ENCODE measurements around the gene RBBP8NL.
A peak's percentile ranks its signal among the peaks of the same experiment; 100 is the strongest.
"Not testable (repeated sequence)": the region's sequence is repeated elsewhere in the genome, so short reads cannot be mapped to it uniquely, and the experiment has no call there.

Gene RBBP8NL

GRCh38 chr20:62390317-62391164 is 36.8 kb downstream of the RBBP8NL start:
- no peak for DNase-seq

GRCh38 chr20:62389601-62390087 is 37.7 kb downstream of the RBBP8NL start:
- no peak for DNase-seq

DNA sequence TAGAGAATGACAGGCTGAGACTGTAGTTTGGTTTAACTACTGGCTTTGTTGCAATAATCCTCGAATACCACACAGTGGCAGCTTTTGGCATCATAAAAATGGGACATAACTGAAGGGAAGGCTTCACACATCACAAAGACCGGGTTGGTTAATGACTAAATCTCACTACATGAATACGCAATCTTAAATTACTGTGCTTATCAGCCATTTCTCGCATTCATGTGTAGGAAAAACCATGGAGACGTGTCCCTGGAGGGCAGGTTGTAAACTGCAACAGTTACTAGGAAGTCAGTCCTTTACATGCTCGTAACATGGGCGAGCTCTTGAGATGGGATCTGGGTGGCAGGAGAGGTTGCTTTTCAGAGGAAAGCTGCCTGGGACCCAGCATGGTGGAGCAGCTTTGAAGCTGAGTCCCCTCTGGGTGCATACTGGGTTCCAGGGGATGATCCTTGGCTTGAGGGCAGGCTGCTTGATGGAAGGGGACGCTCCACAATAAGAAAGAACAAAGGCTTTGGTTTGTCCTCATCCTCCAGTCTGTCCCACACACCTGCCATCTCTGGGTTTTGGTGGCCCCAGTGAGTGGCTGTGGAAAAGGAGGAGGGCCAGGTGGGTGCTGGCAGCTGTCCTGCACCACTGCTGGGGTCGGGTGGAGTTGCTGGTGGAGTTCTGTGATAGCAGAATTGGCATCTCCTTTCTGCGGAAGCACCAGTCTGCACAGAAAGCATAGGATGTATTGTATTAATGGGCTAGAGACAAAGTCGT is 38.3 kb downstream of the RBBP8NL start:
- no peak for DNase-seq

- DNase-seq: no peak
Measured at GRCh38 chr20:62387933-62388635, 39.3 kb downstream of the RBBP8NL start.

DNA sequence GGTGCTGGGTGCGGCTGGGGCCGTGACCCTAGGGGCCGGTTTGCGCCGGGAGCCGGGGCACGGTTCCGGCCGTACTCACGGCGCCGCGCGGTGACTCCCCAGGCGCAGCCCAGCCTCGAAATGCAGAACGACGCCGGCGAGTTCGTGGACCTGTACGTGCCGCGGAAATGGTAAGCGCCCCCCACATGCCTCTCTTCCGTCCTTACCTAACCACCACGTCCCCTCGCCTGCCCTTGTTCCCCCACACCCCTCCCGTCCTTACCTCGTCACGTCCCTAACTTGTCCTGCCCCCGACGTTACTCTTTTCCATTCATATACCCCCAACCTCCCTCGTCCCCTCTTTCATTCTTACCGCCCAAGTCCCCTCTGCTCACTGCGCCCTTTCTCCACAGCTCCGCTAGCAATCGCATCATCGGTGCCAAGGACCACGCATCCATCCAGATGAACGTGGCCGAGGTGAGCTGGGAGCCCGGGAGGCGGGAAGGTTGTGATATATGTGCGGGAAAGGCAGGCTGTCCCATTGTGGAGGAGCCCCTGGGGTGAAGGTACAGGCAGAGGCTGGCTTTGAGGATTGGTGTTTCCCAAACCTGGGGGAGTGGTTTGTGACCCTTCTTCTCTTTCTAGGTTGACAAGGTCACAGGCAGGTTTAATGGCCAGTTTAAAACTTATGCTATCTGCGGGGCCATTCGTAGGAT is 40.0 kb downstream of the RBBP8NL start:
- no peak for DNase-seq

- DNase-seq: peak; percentile 87 to 91
Measured at GRCh38 chr20:62386383-62387218, 40.7 kb downstream of the RBBP8NL start, which contains the start of gene RPS21. Gene RPS21 (plus strand): TSS chr20:62387103. CDS start chr20:62387339, 236 bp downstream.

DNA sequence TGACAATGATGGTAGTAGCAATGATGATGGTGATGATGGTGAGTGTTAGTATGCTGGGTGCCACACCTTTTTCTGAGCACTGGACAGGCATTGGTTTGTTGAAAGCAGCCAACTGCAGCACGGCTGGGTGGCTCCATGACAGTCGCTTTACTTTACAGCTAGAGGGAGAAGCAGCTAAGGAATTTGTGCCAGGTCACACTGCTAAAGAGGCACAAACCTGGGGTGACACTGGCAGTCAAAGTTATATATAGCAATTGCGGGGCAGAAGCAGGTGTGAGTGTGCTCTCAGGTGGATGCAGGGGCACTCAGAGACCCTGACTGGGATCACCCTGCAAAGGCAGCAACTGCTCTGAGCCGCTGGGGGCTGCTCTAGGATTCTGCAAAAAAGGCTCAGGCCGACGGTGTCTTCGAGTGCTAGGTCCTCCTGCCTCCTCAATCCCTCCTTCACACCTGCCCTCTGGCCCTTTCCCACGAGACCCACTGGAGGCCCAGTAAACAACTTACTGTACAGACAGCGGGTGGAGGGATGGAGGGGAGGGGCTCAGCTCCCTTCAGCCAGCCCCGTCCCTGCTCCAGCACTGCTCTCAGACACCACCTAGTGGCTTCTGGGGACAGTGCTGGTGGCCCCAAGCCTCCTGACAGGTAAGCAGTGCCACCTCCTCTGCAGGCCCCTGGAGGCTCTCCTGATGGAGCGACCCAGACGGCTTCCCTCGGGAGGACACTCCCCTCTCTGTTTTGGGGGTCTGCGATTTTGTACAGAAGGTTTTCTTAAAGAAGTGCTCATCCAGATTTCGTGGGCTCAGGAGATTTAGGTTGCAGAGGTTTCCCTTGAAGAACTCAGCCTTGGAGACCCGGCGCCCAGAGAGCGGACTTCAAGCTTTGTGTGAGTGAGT is 44.8 kb downstream of the RBBP8NL start:
- peak; percentile 77 for DNase-seq

DNA sequence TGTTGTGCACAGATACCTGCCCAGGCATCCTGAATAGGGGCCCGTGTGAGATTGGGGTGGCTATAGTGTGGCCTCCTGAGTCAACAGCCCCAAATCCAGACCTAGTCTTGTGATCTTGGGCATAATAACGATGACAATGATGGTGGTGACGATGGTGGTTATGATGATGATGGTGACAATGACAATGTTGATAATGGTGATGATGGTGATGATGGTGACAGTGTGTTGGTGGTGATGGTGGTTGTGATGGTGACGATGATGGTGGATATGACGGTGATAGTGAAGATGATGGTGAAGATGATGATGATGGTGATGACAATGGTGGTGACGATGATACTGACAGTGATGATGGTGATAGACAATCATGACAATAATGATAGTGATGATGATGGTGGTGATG is 45.5 kb downstream of the RBBP8NL start:
- DNase-seq: no peak

- no peak for DNase-seq
Measured at GRCh38 chr20:62381202-62381797, 46.0 kb downstream of the RBBP8NL start.

- DNase-seq: no peak
Measured at GRCh38 chr20:62378215-62378614, 49.1 kb downstream of the RBBP8NL start.

DNA sequence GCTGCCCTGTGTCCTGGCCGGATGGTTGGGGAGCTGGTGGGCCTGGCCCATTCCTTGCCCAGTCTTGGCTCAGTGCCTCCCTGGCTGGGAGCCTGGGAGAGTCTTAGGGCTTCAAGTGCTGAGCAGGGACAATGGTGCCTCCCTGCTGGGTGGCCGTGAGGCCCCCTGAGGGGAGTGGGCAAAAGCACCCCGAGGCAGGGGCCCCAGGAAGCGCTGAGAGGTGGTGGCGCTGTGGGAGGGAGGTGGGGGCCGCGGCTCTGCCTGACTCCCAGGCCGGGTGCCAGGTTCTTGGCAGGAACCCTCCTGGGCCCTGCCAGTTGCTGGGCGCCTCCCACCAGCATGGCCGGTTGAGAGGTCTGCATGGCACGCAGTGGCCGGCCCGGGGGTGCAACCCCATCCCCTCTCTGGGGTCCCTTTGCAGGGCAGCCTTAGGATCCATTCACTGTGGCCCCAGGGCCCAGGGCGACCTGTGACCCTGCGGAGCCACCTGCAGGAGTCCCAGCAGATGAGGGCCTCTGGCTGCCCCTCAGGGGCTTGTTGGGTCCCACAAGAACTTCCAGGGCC is 49.6 kb downstream of the RBBP8NL start:
- no peak for DNase-seq

DNA sequence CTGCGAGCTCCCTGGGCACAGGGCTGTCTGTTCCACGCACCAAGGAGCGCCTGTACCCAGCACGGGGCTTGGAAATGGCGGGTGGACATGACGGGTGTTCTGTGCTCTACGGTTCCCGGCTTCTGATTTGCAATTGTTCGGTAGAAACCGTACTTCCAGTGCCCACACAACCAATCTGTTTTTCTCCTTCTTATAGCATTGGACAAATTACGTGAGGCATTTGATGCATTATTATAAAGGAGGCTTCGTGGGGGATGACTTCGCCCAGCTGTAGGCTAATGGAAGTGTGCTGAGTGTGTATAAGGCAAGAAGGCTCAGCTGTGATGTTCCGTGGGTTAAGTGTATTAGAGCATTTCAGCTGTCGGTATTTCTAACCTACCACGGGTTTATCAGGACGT is 50.3 kb downstream of the RBBP8NL start:
- DNase-seq: no peak

GRCh38 chr20:62376112-62377063 is 51.0 kb downstream of the RBBP8NL start:
- DNase-seq: no peak

DNA sequence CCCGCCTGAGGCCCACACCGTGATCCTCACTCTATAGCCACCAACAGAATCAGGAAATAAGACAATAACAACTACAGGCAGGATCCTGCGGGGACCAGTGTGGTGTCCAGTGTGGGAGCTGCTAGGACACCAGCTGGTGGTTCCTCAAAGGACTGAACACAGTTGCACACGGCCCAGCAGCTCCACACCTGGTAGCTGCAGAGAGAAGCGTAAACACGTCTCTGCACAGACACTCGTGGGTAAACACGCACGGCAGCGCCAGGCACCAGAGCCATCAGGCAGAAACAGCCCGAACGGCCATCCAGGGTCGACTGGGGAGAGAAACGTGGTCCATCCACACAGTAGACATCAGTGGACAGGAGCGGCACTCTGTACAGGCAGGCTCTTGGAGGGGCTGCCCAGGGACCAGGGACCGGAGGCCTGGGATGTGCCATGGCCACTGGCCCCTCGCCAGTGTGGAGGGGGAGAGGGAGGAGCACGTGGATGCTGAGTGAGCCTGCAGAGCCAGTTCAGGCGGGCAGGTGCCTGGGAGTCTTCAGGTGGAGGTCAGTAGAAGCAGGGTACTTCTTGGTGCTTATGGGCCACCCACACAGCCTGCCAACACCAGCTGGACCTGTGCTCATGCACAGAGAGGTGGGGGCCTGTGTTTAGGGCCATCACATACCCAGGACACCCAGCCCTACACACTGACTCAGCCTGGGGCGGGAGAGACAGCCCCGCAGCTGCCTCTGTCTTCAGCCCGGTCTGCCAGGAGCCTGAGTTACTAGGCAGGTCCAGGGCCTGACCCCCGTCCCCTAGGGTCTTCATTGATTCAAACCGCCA is 52.8 kb downstream of the RBBP8NL start:
- DNase-seq: no peak

GRCh38 chr20:62373631-62374179 is 53.6 kb downstream of the RBBP8NL start:
- DNase-seq: not testable (repeated sequence)

DNA sequence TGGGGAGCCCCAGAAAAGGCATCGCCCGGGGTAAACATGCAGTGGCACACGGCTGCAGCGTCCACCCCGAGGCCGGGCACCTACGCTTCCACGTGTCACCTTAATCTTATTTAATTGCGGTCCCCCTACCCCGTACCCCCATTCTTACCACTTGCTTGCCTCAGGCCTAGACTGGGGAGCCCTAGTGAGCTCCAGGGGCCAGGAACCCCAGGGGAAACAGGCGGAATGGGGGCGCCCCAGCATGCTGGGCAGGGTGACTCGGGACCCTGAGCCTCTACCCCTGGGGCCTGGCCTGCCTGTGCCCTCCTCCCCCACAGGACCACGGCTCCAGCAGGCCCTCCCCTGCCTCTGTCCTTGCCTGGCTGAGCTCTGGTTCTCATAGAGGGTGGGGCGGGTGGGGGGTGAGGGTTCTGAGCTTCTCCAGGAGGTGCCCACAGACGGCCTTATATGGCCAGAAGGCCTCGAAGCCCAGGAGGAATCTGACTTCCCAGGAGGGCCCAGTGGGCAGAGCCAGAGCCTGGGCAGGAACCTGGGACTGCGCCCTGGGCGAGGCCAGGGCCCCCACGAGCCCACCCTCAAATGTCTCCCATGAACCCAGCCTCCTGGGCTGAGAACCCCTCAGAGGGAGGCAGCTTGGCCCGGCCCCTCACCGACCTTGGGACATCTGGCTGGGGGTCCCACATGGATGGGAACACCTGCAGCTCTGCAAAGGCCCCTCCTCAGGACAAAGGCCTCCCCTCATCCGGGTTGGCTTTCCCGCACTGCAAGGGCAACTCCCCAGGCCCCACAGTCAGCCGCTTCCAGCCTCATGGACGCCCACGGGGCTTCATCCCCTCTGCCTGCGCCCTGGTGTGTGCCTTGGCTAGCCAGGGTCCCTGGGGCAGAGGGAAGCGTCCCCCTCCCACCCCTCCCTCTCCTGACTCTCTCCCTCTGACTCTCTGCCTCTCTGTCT is 55.0 kb downstream of the RBBP8NL start:
- no peak for DNase-seq
